ENCODE results near the gene C16orf96.

DNA sequence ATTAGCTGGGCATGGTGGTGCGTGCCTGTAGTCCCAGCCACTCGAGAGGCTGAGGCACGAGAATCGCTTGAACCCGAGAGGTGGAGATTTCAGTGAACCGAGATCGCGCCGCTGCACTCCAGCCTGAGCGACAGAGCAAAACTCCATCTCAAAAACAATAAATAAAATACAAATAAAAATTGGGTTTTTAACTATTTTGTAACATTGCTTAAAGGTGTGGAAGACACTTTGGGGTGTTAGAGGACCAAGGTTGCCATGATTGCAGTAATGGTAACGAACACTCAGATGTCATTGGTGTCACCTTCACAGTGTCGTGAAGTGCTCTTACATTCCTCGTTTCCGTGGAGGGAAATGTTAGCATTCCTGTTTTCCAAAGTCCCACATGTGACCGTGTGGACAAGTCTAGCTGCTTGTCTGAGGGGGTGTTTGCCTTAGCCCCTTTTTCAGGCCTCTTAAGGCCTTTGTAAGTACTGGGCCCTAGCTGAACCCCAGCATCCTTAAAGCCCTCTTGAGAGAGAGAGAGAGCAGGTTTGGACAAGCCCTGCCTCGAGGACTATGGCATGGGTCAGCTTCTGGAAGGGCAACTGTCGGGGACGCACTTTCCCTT is 8.6 kb downstream of the C16orf96 start:
- TF ChIP-seq, protein P1, sequence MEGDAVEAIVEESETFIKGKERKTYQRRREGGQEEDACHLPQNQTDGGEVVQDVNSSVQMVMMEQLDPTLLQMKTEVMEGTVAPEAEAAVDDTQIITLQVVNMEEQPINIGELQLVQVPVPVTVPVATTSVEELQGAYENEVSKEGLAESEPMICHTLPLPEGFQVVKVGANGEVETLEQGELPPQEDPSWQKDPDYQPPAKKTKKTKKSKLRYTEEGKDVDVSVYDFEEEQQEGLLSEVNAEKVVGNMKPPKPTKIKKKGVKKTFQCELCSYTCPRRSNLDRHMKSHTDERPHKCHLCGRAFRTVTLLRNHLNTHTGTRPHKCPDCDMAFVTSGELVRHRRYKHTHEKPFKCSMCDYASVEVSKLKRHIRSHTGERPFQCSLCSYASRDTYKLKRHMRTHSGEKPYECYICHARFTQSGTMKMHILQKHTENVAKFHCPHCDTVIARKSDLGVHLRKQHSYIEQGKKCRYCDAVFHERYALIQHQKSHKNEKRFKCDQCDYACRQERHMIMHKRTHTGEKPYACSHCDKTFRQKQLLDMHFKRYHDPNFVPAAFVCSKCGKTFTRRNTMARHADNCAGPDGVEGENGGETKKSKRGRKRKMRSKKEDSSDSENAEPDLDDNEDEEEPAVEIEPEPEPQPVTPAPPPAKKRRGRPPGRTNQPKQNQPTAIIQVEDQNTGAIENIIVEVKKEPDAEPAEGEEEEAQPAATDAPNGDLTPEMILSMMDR (conservative IDR thresholded peaks at IDR 0.05), result no peak
- TF ChIP-seq ZFX (IDR thresholded peaks at IDR 0.05), result no peak

All from C4-2B (cell line).